Measurements from ENCODE around the gene HEXIM2.

- TF ChIP-seq CTCF (IDR thresholded peaks at IDR 0.05), result peak in 3 of 4 experiments; percentile 79 to 94 (median 87)
- TF ChIP-seq POLR2AphosphoS5 (IDR thresholded peaks at IDR 0.05), result peak; percentile 84
- TF ChIP-seq POLR2A (IDR thresholded peaks at IDR 0.05), result peak; percentile 34 to 60
Measured at GRCh38 chr17:45149037-45149668, 12.5 kb upstream of the HEXIM2 start.

Measured in gastroesophageal sphincter (tissue), 3 donors.